ENCODE measurements around the gene NREP.

NREP gene

GRCh38 chr5:111765613-111766571 is 8.9 kb upstream of the NREP start:
- DNase-seq (ENCODE audit: low read depth in 2 of 2, low spot score in 1 of 2) = no peak

DNA sequence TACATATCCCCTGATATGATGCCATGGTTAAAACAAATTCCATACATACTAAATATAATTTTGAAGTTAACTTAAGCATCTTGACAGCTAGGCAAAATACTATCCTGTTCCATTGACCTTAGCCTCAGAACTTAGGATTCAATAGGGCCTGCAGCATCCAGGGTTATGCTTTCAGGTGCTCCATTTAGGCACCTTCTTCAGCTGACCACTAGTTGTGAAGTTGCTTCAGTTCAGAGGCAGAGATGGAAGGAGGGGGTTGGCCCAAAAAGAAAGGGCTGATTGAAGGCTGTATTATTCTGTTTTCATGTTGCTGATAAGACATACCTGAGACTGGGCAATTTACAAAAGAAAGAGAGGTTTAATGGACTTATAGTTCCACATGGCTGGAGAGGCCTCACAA is 7.0 kb upstream of the NREP start:
- DNase-seq (ENCODE audit: low read depth in 2 of 2, low spot score in 1 of 2) = no peak

DNA sequence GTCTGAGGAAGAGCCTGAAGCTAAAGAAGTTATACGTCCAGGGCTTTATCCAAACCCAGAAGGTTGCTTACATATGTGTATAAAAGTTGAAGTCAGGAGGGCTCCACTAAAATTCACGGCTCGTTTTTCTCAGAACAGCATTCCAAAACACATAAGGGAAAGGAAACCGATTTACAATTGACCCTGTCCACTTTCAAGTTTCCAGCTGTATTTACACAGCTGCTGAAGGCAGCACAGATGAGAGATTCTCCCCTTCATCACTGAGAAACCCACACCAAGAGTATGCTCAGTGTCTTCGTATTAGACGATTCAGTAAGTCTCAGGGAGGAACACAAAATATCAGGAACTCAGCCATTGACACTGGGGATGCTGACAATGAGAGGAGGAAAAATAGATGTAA is 5.9 kb upstream of the NREP start:
- DNase-seq (ENCODE audit: low read depth in 2 of 2, low spot score in 1 of 2) = no peak

- DNase-seq (ENCODE audit: low read depth in 2 of 2, low spot score in 1 of 2) = no peak
Observed at GRCh38 chr5:111758284-111758628, 1.3 kb upstream of the NREP start.

- peak; percentile 56 for DNase-seq (ENCODE audit: low read depth in 2 of 2, low spot score in 1 of 2)
Observed at GRCh38 chr5:111757355-111758283, 625 bp upstream of the NREP start.

GRCh38 chr5:111755942-111756381 is 1.0 kb downstream of the NREP start:
- DNase-seq (ENCODE audit: low read depth in 2 of 2, low spot score in 1 of 2) = no peak

- DNase-seq (ENCODE audit: low read depth in 2 of 2, low spot score in 1 of 2) = no peak
Observed at GRCh38 chr5:111755345-111755941, 1.6 kb downstream of the NREP start.

DNA sequence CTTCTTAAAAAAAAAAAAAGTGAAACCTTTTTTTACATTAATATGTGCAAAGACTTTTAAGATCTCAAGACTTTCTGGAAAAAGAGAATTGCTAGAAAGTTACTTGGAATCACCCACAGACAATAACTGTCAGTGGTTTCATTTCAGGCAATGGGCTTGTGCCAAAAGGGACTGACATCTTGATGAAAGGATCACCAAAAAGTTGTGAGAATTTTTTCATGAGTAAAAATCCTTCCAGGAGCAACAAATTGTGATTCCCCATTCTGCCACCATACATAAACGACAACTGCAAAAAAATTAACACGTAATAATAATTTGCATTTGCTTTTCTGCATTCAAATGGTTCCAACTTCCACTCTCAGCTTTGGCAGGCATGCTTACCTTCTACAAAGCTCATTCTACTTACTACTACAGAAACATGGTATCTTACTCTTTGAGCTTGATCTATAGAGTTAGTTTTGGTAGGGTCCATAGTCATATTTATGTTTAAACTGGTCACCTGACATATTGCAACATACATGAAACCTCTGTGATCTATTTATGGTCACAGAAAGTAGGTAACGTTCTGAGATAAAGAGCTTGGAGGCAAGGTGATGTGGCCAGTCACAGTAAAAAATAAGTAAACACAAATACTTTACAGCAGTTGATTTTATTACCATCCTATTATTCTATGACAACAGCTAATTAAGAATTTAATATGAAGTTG is 3.0 kb downstream of the NREP start:
- DNase-seq (ENCODE audit: low read depth in 2 of 2, low spot score in 1 of 2) = no peak

GRCh38 chr5:111752426-111752965 is 4.5 kb downstream of the NREP start:
- DNase-seq (ENCODE audit: low read depth in 2 of 2, low spot score in 1 of 2) = no peak

DNA sequence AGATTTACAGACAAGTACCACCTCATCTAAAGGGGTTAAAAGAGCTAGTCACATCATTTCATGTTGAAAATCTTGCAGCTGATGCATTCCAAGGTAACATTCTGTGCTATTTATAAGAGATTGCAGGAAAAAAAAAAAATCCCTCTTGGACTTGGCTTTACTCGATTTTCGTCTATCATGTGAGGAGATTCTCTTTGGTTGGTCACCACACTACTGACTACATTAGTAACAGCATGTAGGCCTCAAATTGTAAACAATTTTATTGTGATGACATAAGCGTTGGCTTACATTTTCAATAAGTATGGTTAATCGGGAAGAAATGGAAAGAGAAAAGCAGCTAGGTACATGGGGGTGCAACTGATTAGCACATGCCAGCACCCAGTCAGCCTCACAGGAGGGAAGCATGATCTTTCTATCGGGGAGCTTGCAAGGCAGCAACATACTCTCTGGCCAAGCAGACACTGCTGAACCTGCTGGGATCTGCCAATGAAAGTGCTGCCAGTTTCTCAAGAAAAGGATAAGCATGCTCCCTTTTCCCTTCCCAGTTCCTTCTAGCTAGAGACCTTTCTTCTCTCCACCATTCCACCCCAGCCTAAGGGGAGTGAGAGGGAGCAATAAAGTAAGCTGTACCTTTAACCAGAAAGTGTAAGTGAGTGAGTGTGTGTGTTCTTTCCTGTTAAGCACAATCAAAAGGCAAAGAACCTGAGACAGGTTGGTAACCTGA is 7.5 kb downstream of the NREP start:
- no peak for DNase-seq (ENCODE audit: low read depth in 2 of 2, low spot score in 1 of 2)

- no peak for DNase-seq (ENCODE audit: low read depth in 2 of 2, low spot score in 1 of 2)
Observed at GRCh38 chr5:111748304-111748763, 8.7 kb downstream of the NREP start.

- DNase-seq (ENCODE audit: low read depth in 2 of 2, low spot score in 1 of 2) = no peak
Observed at GRCh38 chr5:111747337-111747736, 9.7 kb downstream of the NREP start.

- DNase-seq (ENCODE audit: low read depth in 2 of 2, low spot score in 1 of 2) = no peak
Observed at GRCh38 chr5:111746791-111747190, 10.2 kb downstream of the NREP start.

- DNase-seq (ENCODE audit: low read depth in 2 of 2, low spot score in 1 of 2) = no peak
Observed at GRCh38 chr5:111745075-111745739, 11.8 kb downstream of the NREP start.

DNA sequence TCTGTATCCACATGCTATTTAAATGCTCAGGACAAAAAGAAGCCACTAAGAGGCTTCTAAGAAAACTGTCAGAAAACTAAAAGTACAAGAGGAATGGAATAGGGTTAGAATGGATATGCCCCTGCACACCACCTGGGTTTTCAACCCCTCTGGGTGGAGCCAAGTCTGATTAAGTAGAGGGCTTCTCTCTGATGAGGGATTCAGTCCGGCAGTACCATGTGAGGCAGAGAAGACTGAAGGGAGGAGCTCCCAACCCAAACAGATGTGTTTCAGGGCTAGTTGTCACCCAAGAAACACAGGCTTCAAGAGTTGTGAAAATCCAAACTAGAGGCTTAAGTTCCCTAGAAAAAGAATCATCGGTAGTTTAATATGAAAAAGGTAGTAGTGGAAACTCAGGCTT is 12.5 kb downstream of the NREP start:
- no peak for DNase-seq (ENCODE audit: low read depth in 2 of 2, low spot score in 1 of 2)

DNA sequence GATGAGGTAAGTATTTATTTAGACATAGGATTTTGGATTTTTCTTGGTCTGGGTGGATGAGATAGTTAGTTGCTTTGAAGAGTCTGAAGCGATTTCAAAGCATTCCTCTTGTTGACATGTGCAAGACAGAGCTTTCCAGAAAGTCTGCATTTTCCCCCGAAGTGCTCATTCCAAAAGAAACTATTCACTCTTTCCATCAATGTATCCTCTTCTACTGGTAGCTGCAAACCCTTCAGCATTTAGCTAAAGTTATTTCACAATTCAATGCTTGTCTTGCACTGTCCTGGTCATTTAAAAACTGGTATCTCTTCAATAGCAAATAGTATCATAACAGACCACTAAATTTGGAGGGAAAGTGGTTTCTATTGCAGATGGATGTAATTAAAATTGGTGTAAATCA is 13.0 kb downstream of the NREP start:
- DNase-seq (ENCODE audit: low read depth in 2 of 2, low spot score in 1 of 2) = no peak

DNA sequence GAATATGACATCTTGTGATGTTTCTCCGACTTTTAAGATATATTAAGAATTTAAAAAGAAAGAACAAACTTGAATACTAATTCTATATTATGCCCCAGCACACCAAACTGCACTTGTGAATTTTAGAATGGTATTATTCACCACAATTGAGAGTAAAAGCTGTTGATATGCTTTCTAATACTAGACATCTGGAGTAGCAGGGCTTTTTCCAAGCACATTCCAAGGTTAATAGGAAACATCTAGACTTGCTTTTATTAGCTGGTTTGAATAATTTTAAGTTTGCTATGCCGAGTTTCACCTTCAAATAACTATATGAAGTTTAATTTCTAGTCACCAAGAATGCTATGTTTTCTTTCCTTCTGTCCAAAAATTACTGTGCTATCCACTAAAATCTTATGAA is 13.5 kb downstream of the NREP start:
- DNase-seq (ENCODE audit: low read depth in 2 of 2, low spot score in 1 of 2) = no peak

- no peak for DNase-seq (ENCODE audit: low read depth in 2 of 2, low spot score in 1 of 2)
Observed at GRCh38 chr5:111742177-111742994, 14.6 kb downstream of the NREP start.

All from stimulated activated CD8-positive, alpha-beta memory T cell treated with anti-CD3 and anti-CD28 coated beads, Interleukin-4, amount 100 ng/mL, for 1 hour (primary cell).